RWPE1 (cell line): ENCODE data around the gene TBC1D1.
"Not testable (repeated sequence)": the region's sequence is repeated elsewhere in the genome, so short reads cannot be mapped to it uniquely, and the experiment has no call there.

Source experiments
- CTCF ChIA-PET: fragments of 350-600 bp; sonication (Branson Sonifier 250); formaldehyde crosslinking; extraction: SDS; loops from one replicate; lab custom pipeline; 2021; lab: Yijun Ruan, JAX
- POLR2A ChIA-PET: fragments of 400-600 bp; formaldehyde crosslinking; extraction: SDS; loops from one replicate; lab custom pipeline; 2020; ENCODE audit warnings: antibody characterized with exemption; ENCODE audit not compliant: low non-redundant PET; lab: Yijun Ruan, JAX
- DNase-seq: peaks from one replicate; pipeline ENCODE4 v3.0.0; 2012; ENCODE audit warnings: low spot score
- H3K27ac ChIP-seq: fragments of 450-650 bp; 2 replicates; pipeline ENCODE4 v1.5.1; 2017
- CTCF ChIP-seq: fragments of 450-650 bp; conservative IDR thresholded peaks from 2 replicates; pipeline ENCODE4 v1.5.1; 2017; ENCODE audit warnings: low read depth, mild to moderate bottlenecking

TBC1D1 gene

GRCh38 chr4:38016698-38017097 lies 125.8 kb downstream of the TBC1D1 start:
- ChIA-PET POLR2A (no interaction called here), CTCF (interaction anchor here (0.6 kb wide), 1 partner anchor 159 kb away, joined by 5 read pairs; no protein-coding TSS in a partner anchor)
- H3K27ac ChIP-seq: no peak overlapping the region
- TF ChIP-seq CTCF: no peak
- no peak for DNase-seq

GRCh38 chr4:38017609-38018008 lies 126.7 kb downstream of the TBC1D1 start:
- no peak for TF ChIP-seq CTCF
- ChIA-PET POLR2A (no interaction called here), CTCF (interaction anchor here (0.5 to 0.7 kb wide), 3 partner anchors 167 to 1452 kb away, joined by 3 read pairs; no protein-coding TSS in a partner anchor)
- DNase-seq: no peak
- H3K27ac ChIP-seq: no peak overlapping the region

- TF ChIP-seq CTCF: no peak
- ChIA-PET POLR2A (no interaction called here), CTCF (interaction anchor here (0.6 to 2.2 kb wide), 2 partner anchors 15 to 41 kb away, joined by 3 to 4 read pairs; no protein-coding TSS in a partner anchor)
- no peak for DNase-seq
- no peak overlapping the region for H3K27ac ChIP-seq
Measured at GRCh38 chr4:38020386-38020785, 129.5 kb downstream of the TBC1D1 start.

GRCh38 chr4:38020961-38021360 lies 130.1 kb downstream of the TBC1D1 start:
- CTCF ChIA-PET: interaction anchor here (2.2 kb wide), 1 partner anchor 14 kb away, joined by 4 read pairs; no protein-coding TSS in a partner anchor
- POLR2A ChIA-PET, H3K27ac ChIP-seq, DNase-seq: not testable (repeated sequence)

- POLR2A ChIA-PET: no interaction called here
- DNase-seq: no peak
- H3K27ac ChIP-seq: no peak overlapping the region
- no peak for TF ChIP-seq CTCF
- CTCF ChIA-PET: no interaction called here
Measured at GRCh38 chr4:38021751-38022150, 130.9 kb downstream of the TBC1D1 start.

- H3K27ac ChIP-seq: no peak overlapping the region
- no peak for DNase-seq
- POLR2A ChIA-PET: interaction anchor here (0.7 kb wide), 1 partner anchor 19 kb away, joined by 6 read pairs; no protein-coding TSS in a partner anchor
- no peak for TF ChIP-seq CTCF
- CTCF ChIA-PET: no interaction called here
Measured at GRCh38 chr4:38023347-38024205, 132.7 kb downstream of the TBC1D1 start.

- POLR2A ChIA-PET: no interaction called here
- CTCF ChIA-PET: no interaction called here
- TF ChIP-seq CTCF: no peak
- DNase-seq: no peak
- no peak overlapping the region for H3K27ac ChIP-seq
Measured at GRCh38 chr4:38024206-38024509, 133.3 kb downstream of the TBC1D1 start.
